SKM-1 treated with dmso at 0.1 percent for 144 hours (cell line): ENCODE data around the gene GEMIN4.
"Not testable (repeated sequence)": the region's sequence is repeated elsewhere in the genome, so short reads cannot be mapped to it uniquely, and the experiment has no call there.

Experiments used
- DNase-seq: peaks from one replicate; lab custom pipeline; 2025; ENCODE audit not compliant: unreplicated experiment; lab: John Stamatoyannopoulos, UW

Gene GEMIN4

GRCh38 chr17:781805-782731 lies 30.0 kb upstream of the GEMIN4 start, which contains the start of the genes GLOD4 and MRM3:
TSS of gene GLOD4 (minus strand) at chr17:782280. CDS start at chr17:782255, 25 bp downstream.
TSS of gene MRM3 (plus strand) at chr17:782353. CDS start at chr17:782379, 26 bp downstream.
- DNase-seq = peak; percentile 30

- DNase-seq = no peak
Measured at GRCh38 chr17:778096-778495, 26.0 kb upstream of the GEMIN4 start.

- DNase-seq = no peak
Measured at GRCh38 chr17:774313-774584, 22.2 kb upstream of the GEMIN4 start.

GRCh38 chr17:773467-774312 lies 21.6 kb upstream of the GEMIN4 start:
- DNase-seq = no peak

DNA sequence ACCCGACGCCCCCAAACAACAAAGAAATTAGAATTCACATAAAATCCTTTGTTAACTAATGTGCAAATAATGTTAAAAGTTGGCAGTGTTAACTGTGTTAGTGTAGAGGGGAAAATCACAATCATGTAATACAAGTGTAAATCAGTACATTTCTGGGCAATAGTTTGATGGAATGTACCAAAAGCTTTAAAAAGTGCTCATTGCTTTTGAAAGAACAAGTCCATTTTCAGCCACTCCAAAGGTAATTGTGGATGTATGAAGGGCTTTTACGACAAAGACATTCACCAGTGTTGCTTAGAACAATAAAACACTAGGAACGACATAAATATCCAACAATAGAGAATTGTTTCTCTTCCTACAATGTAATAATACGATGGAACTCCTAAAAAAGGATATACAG lies 21.0 kb upstream of the GEMIN4 start:
- no peak for DNase-seq

- DNase-seq = no peak
Measured at GRCh38 chr17:767076-767475, 15.0 kb upstream of the GEMIN4 start.

GRCh38 chr17:760371-760770 lies 8.3 kb upstream of the GEMIN4 start:
- no peak for DNase-seq

DNA sequence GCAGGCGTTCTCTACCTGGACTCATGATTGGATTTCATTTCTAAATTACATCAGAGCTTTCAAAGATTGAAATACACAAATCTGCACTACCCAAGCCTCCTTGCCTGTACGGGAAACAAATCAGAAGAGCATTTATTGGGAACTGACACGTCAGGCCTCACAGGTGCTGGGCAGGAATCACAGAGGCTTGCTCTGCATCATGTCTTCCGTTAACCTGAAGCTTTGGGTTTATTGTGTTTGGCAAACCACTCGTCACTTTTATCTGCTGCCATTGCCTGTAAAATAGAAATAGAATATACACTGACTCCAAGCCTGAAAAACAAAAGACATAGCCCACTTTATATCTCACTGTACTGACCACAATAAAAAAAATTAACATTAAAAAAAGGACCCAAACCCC lies 7.9 kb upstream of the GEMIN4 start:
- no peak for DNase-seq

DNA sequence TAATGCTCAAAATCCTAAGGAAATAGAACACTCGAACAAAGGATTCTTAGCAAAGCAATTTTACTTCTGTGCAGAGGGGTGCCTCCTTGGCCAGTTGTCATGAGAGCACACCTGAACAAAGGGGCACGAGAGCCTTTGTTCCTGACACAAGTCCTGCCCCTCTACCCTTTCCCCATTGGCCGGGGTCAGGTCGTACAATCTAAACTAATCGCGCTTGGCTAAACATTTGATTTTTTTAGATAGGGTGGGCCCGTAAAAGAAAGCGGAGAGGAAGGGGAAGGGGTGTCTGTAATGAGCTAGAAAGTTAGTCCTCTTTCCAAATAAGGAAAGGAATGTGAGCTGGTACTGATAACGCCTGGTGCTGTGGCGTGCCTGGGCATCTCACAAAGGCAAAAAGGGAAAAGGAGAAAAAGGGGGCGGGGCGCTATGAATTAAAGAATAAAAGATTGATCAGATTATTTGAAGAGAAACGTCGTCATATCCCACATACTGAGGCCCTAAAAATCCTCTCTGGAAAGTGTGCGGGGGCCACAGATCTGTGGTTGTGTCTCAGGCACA lies 4.0 kb upstream of the GEMIN4 start:
- DNase-seq = not testable (repeated sequence)

GRCh38 chr17:755319-755961 lies 3.4 kb upstream of the GEMIN4 start:
- not testable (repeated sequence) for DNase-seq

DNA sequence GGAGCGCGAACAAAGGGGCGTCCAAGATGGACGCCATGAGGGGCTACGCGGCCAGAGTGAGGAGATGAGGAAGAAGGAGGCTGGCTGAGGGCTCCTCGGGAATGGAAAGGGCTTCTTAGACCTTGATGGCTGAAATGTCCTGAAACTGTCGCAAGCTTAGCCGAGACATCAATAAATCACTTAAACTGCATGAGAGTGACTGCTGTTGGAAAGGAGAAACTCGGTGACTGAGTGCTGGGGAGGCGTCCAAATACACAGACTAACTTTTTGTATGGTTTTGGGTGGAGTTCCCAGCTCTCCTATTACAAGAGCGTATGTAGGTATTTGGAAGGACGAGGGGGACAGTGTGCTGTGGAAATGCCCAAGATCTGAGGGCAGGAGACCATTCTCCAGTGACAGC lies 1.4 kb upstream of the GEMIN4 start:
- no peak for DNase-seq

DNA sequence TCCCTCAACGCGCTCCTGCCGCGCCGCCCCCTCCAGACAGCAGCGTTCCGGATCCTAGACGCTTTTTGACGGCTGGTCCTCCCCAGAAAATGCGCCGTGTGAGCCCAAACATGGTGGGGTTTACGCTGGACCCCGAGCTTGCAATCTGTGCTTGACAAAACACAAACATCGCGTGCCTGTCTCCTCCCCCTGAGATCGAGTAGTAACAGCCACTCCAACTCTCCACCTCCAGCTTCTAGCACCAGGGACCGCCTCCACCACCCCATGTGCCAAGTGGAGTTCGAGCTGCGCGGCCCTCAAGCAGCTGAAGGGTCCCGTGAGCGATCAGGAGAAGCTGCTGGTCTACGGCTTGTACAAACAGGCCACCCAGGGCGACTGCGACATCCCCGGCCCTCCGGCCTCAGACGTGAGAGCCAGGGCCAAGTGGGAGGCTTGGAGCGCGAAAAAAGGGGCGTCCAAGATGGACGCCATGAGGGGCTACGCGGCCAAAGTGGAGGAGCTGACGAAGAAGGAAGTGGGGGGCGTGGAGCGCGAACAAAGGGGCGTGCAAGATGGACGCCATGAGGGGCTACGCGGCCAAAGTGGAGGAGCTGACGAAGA lies 656 bp upstream of the GEMIN4 start:
- no peak for DNase-seq

DNA sequence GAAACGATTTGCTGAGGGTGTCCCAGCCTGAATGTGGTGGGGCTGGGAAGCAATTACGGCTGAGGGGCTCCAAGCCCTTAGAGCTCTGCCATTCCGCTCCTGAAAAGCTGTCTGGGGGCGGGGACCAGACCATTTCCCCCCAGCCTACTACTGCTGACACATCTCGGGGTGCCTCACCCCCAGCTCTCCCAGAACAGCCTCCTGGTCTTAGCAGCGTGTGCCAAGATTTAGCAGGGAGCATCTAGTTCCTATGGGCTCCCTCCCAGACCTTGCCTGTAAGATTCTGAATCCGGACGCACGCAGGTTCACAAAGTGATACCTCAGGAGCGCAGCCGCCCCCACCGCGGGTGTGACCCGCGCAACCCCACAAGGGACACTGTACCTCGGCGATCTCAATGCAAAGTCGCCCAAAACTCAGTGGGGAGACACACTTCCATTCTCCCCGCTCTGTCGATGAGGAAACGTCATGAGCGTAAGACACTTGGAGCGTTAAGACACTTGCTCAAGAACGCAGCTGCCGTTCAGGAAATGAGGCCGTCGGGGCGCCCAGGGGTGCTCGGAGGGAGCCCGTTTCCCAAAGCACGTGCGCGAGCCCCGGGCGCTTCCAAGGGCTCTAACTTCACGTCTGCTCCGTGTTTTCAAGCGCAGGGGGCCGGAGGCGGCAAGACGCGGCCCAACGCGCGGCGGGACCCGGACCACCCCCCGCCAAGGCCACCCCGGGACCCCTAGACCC lies 629 bp downstream of the GEMIN4 start:
- peak; percentile 7 for DNase-seq

- DNase-seq = no peak
Measured at GRCh38 chr17:750431-751037, 1.5 kb downstream of the GEMIN4 start.

DNA sequence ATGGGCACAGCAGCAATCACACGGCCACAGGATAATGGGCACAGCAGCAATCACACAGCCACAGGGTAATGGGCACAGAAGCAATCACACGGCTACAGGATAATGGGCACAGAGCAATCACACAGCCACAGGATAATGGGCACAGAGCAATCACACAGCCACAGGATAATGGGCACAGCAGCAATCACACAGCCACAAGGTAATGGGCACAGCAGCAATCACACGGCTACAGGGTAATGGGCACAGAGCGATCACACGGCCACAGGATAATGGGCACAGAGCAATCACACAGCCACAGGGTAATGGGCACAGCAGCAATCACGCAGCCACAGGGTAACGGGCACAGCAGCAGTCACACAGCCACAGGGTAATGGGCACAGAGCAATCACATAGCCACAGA lies 2.7 kb downstream of the GEMIN4 start:
- not testable (repeated sequence) for DNase-seq

GRCh38 chr17:748604-749003 lies 3.5 kb downstream of the GEMIN4 start:
- DNase-seq = not testable (repeated sequence)

DNA sequence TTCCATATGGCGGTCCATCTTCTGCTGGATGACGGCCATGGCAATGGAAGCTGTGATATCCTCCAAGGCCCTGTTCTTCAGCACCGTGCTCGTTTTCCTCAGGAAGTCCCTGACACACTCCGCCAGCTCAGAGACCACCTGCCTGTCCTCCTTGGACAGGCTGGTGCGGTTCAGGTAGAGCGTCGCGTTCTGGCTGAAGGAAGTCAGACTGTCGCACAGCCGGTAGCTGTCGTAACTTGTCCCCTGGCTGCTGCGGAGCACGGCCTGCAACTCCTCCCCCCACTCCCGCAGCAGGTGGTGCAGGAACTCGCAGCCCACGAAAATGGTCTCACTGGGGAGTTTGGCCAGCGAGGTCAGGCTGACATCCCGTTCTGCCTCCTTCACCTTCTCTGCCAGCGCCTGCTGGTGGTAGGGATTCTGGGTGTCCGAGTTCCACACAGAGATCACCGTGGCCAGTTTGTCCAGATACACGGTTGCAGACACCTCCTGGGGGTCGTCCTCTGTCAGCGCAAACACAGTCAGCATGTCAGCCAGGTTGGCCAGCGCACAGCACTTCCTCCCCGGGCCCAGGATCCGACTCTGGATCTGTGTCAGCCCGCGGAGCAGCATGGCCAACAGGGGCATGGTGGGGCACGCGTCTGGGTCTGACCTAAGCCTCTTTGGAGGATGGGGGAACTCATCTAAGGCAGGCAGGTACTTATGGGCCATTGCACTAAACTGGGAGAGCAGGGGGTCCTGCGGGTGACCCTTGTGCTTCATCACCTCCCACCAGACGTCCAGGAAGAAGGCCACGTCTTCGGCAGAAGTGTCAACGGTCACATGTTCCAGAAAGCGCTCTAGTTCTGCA lies 5.1 kb downstream of the GEMIN4 start:
- no peak for DNase-seq

- DNase-seq = no peak
Measured at GRCh38 chr17:746181-746580, 5.9 kb downstream of the GEMIN4 start.

DNA sequence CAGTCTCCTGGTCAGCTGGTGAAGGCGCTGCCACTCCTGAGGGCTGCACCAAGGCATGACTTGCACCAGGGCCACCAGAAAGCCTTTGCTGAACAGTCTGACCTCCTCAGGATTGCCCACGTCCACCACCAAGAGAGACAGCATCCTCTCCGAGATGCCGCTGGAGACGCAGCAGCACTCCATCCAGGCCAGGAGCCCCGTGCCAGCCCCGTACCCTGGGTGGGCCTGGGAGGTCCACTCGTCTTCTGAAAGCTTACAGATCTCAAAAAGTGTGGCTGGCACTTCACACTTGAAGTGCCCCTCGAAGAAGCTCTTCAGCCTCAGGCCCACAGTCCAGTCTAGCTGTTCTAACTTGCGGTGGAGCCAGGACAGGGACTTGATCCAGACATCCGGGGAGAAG lies 6.7 kb downstream of the GEMIN4 start:
- no peak for DNase-seq
